Pancreas (tissue), 10 donors: ENCODE measurements around the gene MAP2K5. TPM values are rescaled to one million over a fixed set of nuclear protein-coding genes. Genes with fewer than 3 reads are reported as not detected.

ENCODE experiments used
- ATAC-seq, 4 donors: fragments of 200-7000 bp; cut with Tn5 transposase; one replicate each; pipeline versions ENCODE4 v1.8.0 to v1.9.1; 2020; ENCODE audit warnings: mild to moderate bottlenecking in 4 of 4, moderate library complexity in 4 of 4
- DNase-seq, 6 donors: peaks; one replicate each; pipeline ENCODE4 v3.0.0-alpha.2; 2020
- FAIRE-seq: peaks from 2 replicates; lab custom pipeline; 2012; peaks lifted over from hg19 to GRCh38; lab: Jason Lieb, UNC
- H3K27ac ChIP-seq, 4 donors: fragments of 200-600 bp; sonication (generic); 1 replicate in 3 of 4; 2 replicates in 1 of 4; pipeline versions ENCODE4 v1.5.0 to v1.8.0; 2020
- H3K27me3 ChIP-seq, 4 donors: fragments of 200-600 bp; one replicate each; pipeline ENCODE4 v1.8.0; 2021
- H3K36me3 ChIP-seq, 3 donors: fragments of 200-600 bp; sonication (generic) in 1 of 3; one replicate each; pipeline versions ENCODE4 v1.5.0 to v1.8.0; 2020 to 2021
- H3K4me1 ChIP-seq, 3 donors: fragments of 200-600 bp; one replicate each; pipeline ENCODE4 v1.8.0; 2021
- H3K4me3 ChIP-seq, 4 donors: fragments of 200-600 bp; sonication (generic) in 2 of 4; one replicate each; pipeline versions ENCODE4 v1.5.0 to v1.8.0; 2020 to 2021
- H3K9me3 ChIP-seq, 4 donors: fragments of 200-600 bp; one replicate each; pipeline ENCODE4 v1.8.0; 2021
- WGBS, 2 donors: extraction: QIAGEN DNeasy Blood & Tissue Kit; methylation state at CpG; one replicate each; pipeline ENCODE4 v1.1.7; 2013; 5-methylcytosine and 5-hydroxymethylcytosine counted together
- intact Hi-C, 3 donors: fragments of 100-400 bp; cut with DNase I; formaldehyde crosslinking; loops; one replicate each; pipeline versions ENCODE4 v1.11.1 to v1.14.2; 2022
- polyA plus RNA-seq, 2 donors: library from polyadenylated mRNA; stranded (reverse); fragments of 200-250 nt; gene quantifications; one replicate each; pipeline ENCODE4 v1.2.3, GENCODE V29; 2013
- total RNA-seq, 6 donors: library from RNA; stranded (reverse); fragmentation: NEBNext Ultra II Directional in 4 of 6; extraction: Animal tissue kit (Norgen Biotek cat#: 25700) in 4 of 6; gene quantifications; one replicate each; pipeline versions ENCODE4 v1.2.1 to v1.2.4, GENCODE V29; 2021 to 2023
- TF ChIP-seq, protein P1 (sequence below), 4 donors: fragments of 200-600 bp; sonication (generic) in 3 of 4; IDR thresholded peaks; one replicate each; pipeline versions ENCODE4 v1.5.0 to v1.8.0; 2021; ENCODE audit warnings: antibody characterized with exemption in 4 of 4
- donor health status: healthy with polysubstance abuse.
- donor health status: DM: no; HTN: no; CAD: no; lungs with moderate emphysema.
- donor health status: DM: no; HTN: no; CAD: no.
- donor health status: control.
- donor health status: control.
- donor health status: Bipolar disorder and iron deficiency.
- donor health status: DM: yes; HTN: yes; CAD: no.
- donor health status: DM: no; HTN: no; CAD: no.
- donor health status: DM: no; HTN: no; CAD: no.
- donor health status: DM: yes; HTN: yes; CAD: no.

Gene MAP2K5
- total and polyA plus RNA-seq, 8 donors, result 5.5 to 14.8 (median 10.0) TPM

DNA sequence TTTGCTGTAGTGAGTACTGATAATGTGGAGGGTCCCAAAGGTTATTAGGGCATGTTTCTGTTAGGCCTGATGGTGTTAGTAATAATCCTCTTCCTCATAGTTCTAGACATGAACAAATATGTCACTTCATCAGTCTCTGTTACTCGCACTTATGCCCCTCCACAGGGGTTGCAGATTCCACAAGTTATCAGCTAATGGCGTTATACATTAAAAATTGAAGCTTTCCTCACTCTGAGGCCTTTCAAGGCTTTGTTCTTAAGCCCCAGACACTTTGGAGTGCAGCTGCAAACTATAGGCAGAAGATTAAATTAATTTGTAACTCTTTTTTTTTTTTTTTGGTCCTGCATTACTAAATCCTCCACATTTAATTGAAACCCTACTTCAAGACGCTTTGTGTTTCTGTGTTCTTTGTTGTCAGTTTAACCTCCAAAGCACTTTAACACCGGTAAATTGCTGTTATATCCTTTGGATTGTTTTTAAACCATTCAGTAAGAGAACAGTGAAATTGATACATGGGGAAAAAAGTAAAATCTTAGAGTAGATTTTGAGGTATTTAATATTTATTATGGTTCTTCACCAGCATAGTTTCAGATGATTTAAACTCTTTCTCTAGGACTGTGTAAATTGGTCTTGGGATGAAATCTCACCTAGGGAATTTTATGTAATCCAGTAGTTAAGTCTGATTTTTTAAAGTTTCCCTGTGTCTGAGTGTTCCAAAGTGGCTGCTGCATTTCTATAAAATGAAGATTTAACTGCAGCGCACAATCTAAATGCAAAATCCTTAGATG lies 179.7 kb downstream of the MAP2K5 start:
- H3K9me3 ChIP-seq, result no peaks in the 10 kb centered on the region
- no peaks in the 10 kb centered on the region for H3K27me3 ChIP-seq
- TF ChIP-seq, protein P1, sequence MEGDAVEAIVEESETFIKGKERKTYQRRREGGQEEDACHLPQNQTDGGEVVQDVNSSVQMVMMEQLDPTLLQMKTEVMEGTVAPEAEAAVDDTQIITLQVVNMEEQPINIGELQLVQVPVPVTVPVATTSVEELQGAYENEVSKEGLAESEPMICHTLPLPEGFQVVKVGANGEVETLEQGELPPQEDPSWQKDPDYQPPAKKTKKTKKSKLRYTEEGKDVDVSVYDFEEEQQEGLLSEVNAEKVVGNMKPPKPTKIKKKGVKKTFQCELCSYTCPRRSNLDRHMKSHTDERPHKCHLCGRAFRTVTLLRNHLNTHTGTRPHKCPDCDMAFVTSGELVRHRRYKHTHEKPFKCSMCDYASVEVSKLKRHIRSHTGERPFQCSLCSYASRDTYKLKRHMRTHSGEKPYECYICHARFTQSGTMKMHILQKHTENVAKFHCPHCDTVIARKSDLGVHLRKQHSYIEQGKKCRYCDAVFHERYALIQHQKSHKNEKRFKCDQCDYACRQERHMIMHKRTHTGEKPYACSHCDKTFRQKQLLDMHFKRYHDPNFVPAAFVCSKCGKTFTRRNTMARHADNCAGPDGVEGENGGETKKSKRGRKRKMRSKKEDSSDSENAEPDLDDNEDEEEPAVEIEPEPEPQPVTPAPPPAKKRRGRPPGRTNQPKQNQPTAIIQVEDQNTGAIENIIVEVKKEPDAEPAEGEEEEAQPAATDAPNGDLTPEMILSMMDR (IDR thresholded peaks at IDR 0.05), result no peak
- 94 to 95% methylated on average over 5 of the region's 5 CpGs for WGBS, 2 donors
- H3K36me3 ChIP-seq, result no peaks in the 10 kb centered on the region
- H3K4me3 ChIP-seq, result no peak overlapping the region
- DNase-seq, result no peak
- H3K27ac ChIP-seq, result no peak overlapping the region
- intact Hi-C loops, result no loop called here
- FAIRE-seq, result no peak
- H3K4me1 ChIP-seq, result peaks cover 0 to 1% (median 0%) of the 10 kb centered on the region in 3 donors
- no peak for ATAC-seq

GRCh38 chr15:67723294-67724024 lies 181.0 kb downstream of the MAP2K5 start:
- H3K27me3 ChIP-seq, result no peaks in the 10 kb centered on the region
- 82 to 86% methylated on average over 4 of the region's 4 CpGs for WGBS, 2 donors
- no peak for FAIRE-seq
- H3K9me3 ChIP-seq, result no peaks in the 10 kb centered on the region
- TF ChIP-seq, protein P1 (IDR thresholded peaks at IDR 0.05), result no peak
- no peak overlapping the region for H3K27ac ChIP-seq
- ATAC-seq, result no peak
- no peaks in the 10 kb centered on the region for H3K36me3 ChIP-seq
- H3K4me1 ChIP-seq, result no peaks in the 10 kb centered on the region
- DNase-seq, result no peak
- H3K4me3 ChIP-seq, result no peak overlapping the region
- intact Hi-C loops, result no loop called here

DNA sequence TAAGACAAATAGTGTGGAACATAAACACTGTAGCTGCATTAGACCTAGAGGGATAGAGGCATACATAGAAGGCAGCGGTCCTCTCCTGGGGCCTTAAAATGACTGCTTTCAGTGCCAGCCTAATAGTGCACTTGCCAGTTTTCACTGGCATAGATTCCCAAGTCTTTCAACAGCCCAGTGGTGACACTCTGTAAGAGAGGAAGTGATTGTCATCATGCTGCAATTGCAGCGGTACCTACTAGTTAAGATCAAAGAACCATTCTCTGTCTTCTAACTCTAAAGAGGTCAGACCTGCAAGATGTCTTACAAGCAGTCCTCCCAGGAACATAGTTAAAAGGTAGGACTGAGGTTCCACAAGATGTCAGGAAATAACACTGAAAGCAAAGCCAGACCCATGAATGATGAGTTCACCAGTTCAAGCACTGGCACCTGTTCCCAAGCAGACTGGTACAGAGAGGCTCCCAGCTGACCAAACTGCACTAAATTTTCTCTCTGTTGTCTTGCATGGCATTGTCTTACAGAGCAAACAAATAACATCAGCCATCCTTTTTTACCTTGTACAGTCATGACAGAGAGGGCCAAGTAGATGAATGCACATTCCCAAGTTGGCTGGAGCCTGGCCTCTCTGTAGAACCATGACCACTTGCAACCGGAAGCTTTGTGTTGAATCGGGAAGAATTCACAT lies 182.3 kb downstream of the MAP2K5 start:
- intact Hi-C loops, result no loop called here
- FAIRE-seq (no peak), DNase-seq (no peak), ATAC-seq (no peak)
- TF ChIP-seq, protein P1 (IDR thresholded peaks at IDR 0.05), result no peak
- H3K36me3 ChIP-seq, result no peaks in the 10 kb centered on the region
- H3K27ac ChIP-seq, result no peak overlapping the region
- H3K4me1 ChIP-seq, result no peaks in the 10 kb centered on the region
- H3K27me3 ChIP-seq, result no peaks in the 10 kb centered on the region
- no peaks in the 10 kb centered on the region for H3K9me3 ChIP-seq
- 96 to 98% methylated on average over 4 of the region's 4 CpGs for WGBS, 2 donors
- no peak overlapping the region for H3K4me3 ChIP-seq

DNA sequence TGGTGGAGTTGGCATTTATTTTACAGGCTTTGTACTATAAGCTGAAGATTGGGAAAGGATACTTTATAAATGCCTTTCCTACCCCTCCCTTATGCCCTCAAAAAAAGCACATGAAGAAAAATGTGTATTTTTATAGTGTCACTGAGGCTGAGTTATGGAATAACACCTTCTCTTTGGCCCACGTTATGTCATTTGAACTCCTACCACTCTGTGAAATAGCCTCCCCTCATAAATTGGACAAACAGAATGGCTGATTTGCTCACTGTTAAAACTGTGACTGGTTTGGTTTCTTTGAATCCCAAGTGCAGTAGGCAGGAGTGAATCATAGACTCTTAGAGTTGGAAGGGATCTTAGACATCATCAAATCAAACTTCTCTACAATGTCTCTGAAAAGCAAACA lies 187.6 kb downstream of the MAP2K5 start:
- intact Hi-C loops, result no loop called here
- TF ChIP-seq, protein P1 (IDR thresholded peaks at IDR 0.05), result no peak
- DNase-seq, result no peak
- Histone ChIP-seq H3K36me3 (no peaks in the 10 kb centered on the region), H3K27ac (no peak overlapping the region), H3K9me3 (no peaks in the 10 kb centered on the region), H3K4me3 (no peak overlapping the region), H3K27me3 (no peaks in the 10 kb centered on the region), H3K4me1 (peaks cover 0 to 13% (median 8%) of the 10 kb centered on the region in 3 donors)
- whole genome bisulfite sequencing, 2 donors, result 97 to 100% methylated on average over 1 of the region's 1 CpG
- ATAC-seq, result no peak
- no peak for FAIRE-seq
